ENCODE results near the gene TFCP2.

The TFCP2 gene

GRCh38 chr12:51199366-51199945, 26.5 kb upstream of the TFCP2 start:
- H4K8ac ChIP-seq (ENCODE audit: low read depth, low read length), result no peak overlapping the region
- no peaks in the 10 kb centered on the region for H3K36me3 ChIP-seq (ENCODE audit: control insufficient read depth, insufficient read depth, low read length)
- H3K27me3 ChIP-seq (ENCODE audit: insufficient read depth, low read length, poor library complexity), result no peaks in the 10 kb centered on the region
- H3K4me3 ChIP-seq (ENCODE audit: low read length), result no peak overlapping the region
- no peak overlapping the region for H3K27ac ChIP-seq (ENCODE audit: low read depth, low read length)
- no peak overlapping the region for H2AK5ac ChIP-seq (ENCODE audit: low read length)
- H2BK120ac ChIP-seq (ENCODE audit: low read depth, low read length), result no peak overlapping the region
- no peak overlapping the region for H2BK5ac ChIP-seq (ENCODE audit: low read length)
- no peak overlapping the region for H3K9ac ChIP-seq (ENCODE audit: low read length)
- H3K79me2 ChIP-seq (ENCODE audit: control insufficient read depth, insufficient read depth, low read length), result no peaks in the 10 kb centered on the region
- H3K4me1 ChIP-seq (ENCODE audit: control insufficient read depth, low read depth, low read length), result no peaks in the 10 kb centered on the region
- no peak overlapping the region for H3K56ac ChIP-seq (ENCODE audit: low read length)
- H3K4ac ChIP-seq (ENCODE audit: low read depth, low read length), result no peak overlapping the region
- no peaks in the 10 kb centered on the region for H3K79me1 ChIP-seq (ENCODE audit: low read length)
- no peak overlapping the region for H3K18ac ChIP-seq (ENCODE audit: low read length)
- no peak overlapping the region for H2BK15ac ChIP-seq (replicated peaks; ENCODE audit: low read depth)
- no peak overlapping the region for H4K5ac ChIP-seq (ENCODE audit: low read length)
- no peak overlapping the region for H3K4me2 ChIP-seq (ENCODE audit: low read length)
- WGBS (ENCODE audit: extremely low coverage, insufficient coverage, low lambda C conversion rate), result no CpG with 5 or more reads among the region's 10 CpGs
- no peak overlapping the region for H3K23ac ChIP-seq (ENCODE audit: low read length)
- no peak for DNase-seq

GRCh38 chr12:51198568-51199365, 25.8 kb upstream of the TFCP2 start:
- no peaks in the 10 kb centered on the region for H3K79me2 ChIP-seq (ENCODE audit: control insufficient read depth, insufficient read depth, low read length)
- no peak overlapping the region for H3K4me2 ChIP-seq (ENCODE audit: low read length)
- WGBS (ENCODE audit: extremely low coverage, insufficient coverage, low lambda C conversion rate), result no CpG with 5 or more reads among the region's 16 CpGs
- no peak for DNase-seq
- H2BK15ac ChIP-seq (replicated peaks; ENCODE audit: low read depth), result no peak overlapping the region
- H3K56ac ChIP-seq (ENCODE audit: low read length), result no peak overlapping the region
- H3K9ac ChIP-seq (ENCODE audit: low read length), result no peak overlapping the region
- no peaks in the 10 kb centered on the region for H3K27me3 ChIP-seq (ENCODE audit: insufficient read depth, low read length, poor library complexity)
- H2BK120ac ChIP-seq (ENCODE audit: low read depth, low read length), result no peak overlapping the region
- H2BK5ac ChIP-seq (ENCODE audit: low read length), result no peak overlapping the region
- H3K18ac ChIP-seq (ENCODE audit: low read length), result no peak overlapping the region
- H3K23ac ChIP-seq (ENCODE audit: low read length), result no peak overlapping the region
- no peaks in the 10 kb centered on the region for H3K4me1 ChIP-seq (ENCODE audit: control insufficient read depth, low read depth, low read length)
- no peak overlapping the region for H3K27ac ChIP-seq (ENCODE audit: low read depth, low read length)
- no peak overlapping the region for H4K5ac ChIP-seq (ENCODE audit: low read length)
- H3K4ac ChIP-seq (ENCODE audit: low read depth, low read length), result no peak overlapping the region
- H3K79me1 ChIP-seq (ENCODE audit: low read length), result no peaks in the 10 kb centered on the region
- H3K4me3 ChIP-seq (ENCODE audit: low read length), result no peak overlapping the region
- H3K36me3 ChIP-seq (ENCODE audit: control insufficient read depth, insufficient read depth, low read length), result no peaks in the 10 kb centered on the region
- no peak overlapping the region for H2AK5ac ChIP-seq (ENCODE audit: low read length)
- H4K8ac ChIP-seq (ENCODE audit: low read depth, low read length), result no peak overlapping the region

GRCh38 chr12:51197736-51198567, 25.0 kb upstream of the TFCP2 start:
- Histone ChIP-seq H3K4ac (ENCODE audit: low read depth, low read length) (no peak overlapping the region), H2BK5ac (ENCODE audit: low read length) (no peak overlapping the region), H3K36me3 (ENCODE audit: control insufficient read depth, insufficient read depth, low read length) (no peaks in the 10 kb centered on the region), H3K4me3 (ENCODE audit: low read length) (no peak overlapping the region), H2BK15ac (replicated peaks; ENCODE audit: low read depth) (no peak overlapping the region), H3K4me1 (ENCODE audit: control insufficient read depth, low read depth, low read length) (no peaks in the 10 kb centered on the region), H3K27ac (ENCODE audit: low read depth, low read length) (no peak overlapping the region), H3K23ac (ENCODE audit: low read length) (no peak overlapping the region), H3K9ac (ENCODE audit: low read length) (no peak overlapping the region), H3K79me2 (ENCODE audit: control insufficient read depth, insufficient read depth, low read length) (no peaks in the 10 kb centered on the region), H3K4me2 (ENCODE audit: low read length) (no peak overlapping the region), H2BK120ac (ENCODE audit: low read depth, low read length) (no peak overlapping the region), H4K8ac (ENCODE audit: low read depth, low read length) (no peak overlapping the region), H4K5ac (ENCODE audit: low read length) (no peak overlapping the region), H2AK5ac (ENCODE audit: low read length) (no peak overlapping the region), H3K27me3 (ENCODE audit: insufficient read depth, low read length, poor library complexity) (no peaks in the 10 kb centered on the region), H3K56ac (ENCODE audit: low read length) (no peak overlapping the region), H3K79me1 (ENCODE audit: low read length) (no peaks in the 10 kb centered on the region), H3K18ac (ENCODE audit: low read length) (no peak overlapping the region)
- DNase-seq, result no peak
- no CpG with 5 or more reads among the region's 38 CpGs for WGBS (ENCODE audit: extremely low coverage, insufficient coverage, low lambda C conversion rate)

GRCh38 chr12:51196547-51196946, 23.6 kb upstream of the TFCP2 start:
- H3K4me2 ChIP-seq (ENCODE audit: low read length), result no peak overlapping the region
- H3K79me2 ChIP-seq (ENCODE audit: control insufficient read depth, insufficient read depth, low read length), result no peaks in the 10 kb centered on the region
- H4K8ac ChIP-seq (ENCODE audit: low read depth, low read length), result no peak overlapping the region
- peak overlapping the region; percentile 24 for H3K23ac ChIP-seq (ENCODE audit: low read length)
- H2BK15ac ChIP-seq (replicated peaks; ENCODE audit: low read depth), result no peak overlapping the region
- H3K27ac ChIP-seq (ENCODE audit: low read depth, low read length), result no peak overlapping the region
- no peak overlapping the region for H4K5ac ChIP-seq (ENCODE audit: low read length)
- no peak overlapping the region for H3K56ac ChIP-seq (ENCODE audit: low read length)
- H3K36me3 ChIP-seq (ENCODE audit: control insufficient read depth, insufficient read depth, low read length), result no peaks in the 10 kb centered on the region
- H3K18ac ChIP-seq (ENCODE audit: low read length), result no peak overlapping the region
- H3K9ac ChIP-seq (ENCODE audit: low read length), result no peak overlapping the region
- no peaks in the 10 kb centered on the region for H3K27me3 ChIP-seq (ENCODE audit: insufficient read depth, low read length, poor library complexity)
- WGBS (ENCODE audit: extremely low coverage, insufficient coverage, low lambda C conversion rate), result no CpG with 5 or more reads among the region's 9 CpGs
- DNase-seq, result no peak
- H3K4ac ChIP-seq (ENCODE audit: low read depth, low read length), result no peak overlapping the region
- H3K4me1 ChIP-seq (ENCODE audit: control insufficient read depth, low read depth, low read length), result no peaks in the 10 kb centered on the region
- no peak overlapping the region for H3K4me3 ChIP-seq (ENCODE audit: low read length)
- no peaks in the 10 kb centered on the region for H3K79me1 ChIP-seq (ENCODE audit: low read length)
- H2BK120ac ChIP-seq (ENCODE audit: low read depth, low read length), result no peak overlapping the region
- no peak overlapping the region for H2BK5ac ChIP-seq (ENCODE audit: low read length)
- H2AK5ac ChIP-seq (ENCODE audit: low read length), result no peak overlapping the region

- H3K56ac ChIP-seq (ENCODE audit: low read length), result no peak overlapping the region
Observed at GRCh38 chr12:51195841-51196240, 22.9 kb upstream of the TFCP2 start.

More at GRCh38 chr12:51195841-51196240, 22.9 kb upstream of the TFCP2 start:
- WGBS (ENCODE audit: extremely low coverage, insufficient coverage, low lambda C conversion rate), result no CpG with 5 or more reads among the region's 7 CpGs
- Histone ChIP-seq H4K5ac (ENCODE audit: low read length) (no peak overlapping the region), H3K9ac (ENCODE audit: low read length) (no peak overlapping the region), H3K4me3 (ENCODE audit: low read length) (no peak overlapping the region), H3K36me3 (ENCODE audit: control insufficient read depth, insufficient read depth, low read length) (no peaks in the 10 kb centered on the region), H2AK5ac (ENCODE audit: low read length) (no peak overlapping the region), H3K27ac (ENCODE audit: low read depth, low read length) (no peak overlapping the region), H2BK15ac (replicated peaks; ENCODE audit: low read depth) (no peak overlapping the region), H2BK5ac (ENCODE audit: low read length) (no peak overlapping the region), H3K4me1 (ENCODE audit: control insufficient read depth, low read depth, low read length) (no peaks in the 10 kb centered on the region), H3K18ac (ENCODE audit: low read length) (no peak overlapping the region), H3K4me2 (ENCODE audit: low read length) (no peak overlapping the region), H3K79me2 (ENCODE audit: control insufficient read depth, insufficient read depth, low read length) (no peaks in the 10 kb centered on the region), H3K23ac (ENCODE audit: low read length) (no peak overlapping the region), H3K4ac (ENCODE audit: low read depth, low read length) (no peak overlapping the region), H2BK120ac (ENCODE audit: low read depth, low read length) (no peak overlapping the region), H3K79me1 (ENCODE audit: low read length) (no peaks in the 10 kb centered on the region), H4K8ac (ENCODE audit: low read depth, low read length) (no peak overlapping the region), H3K27me3 (ENCODE audit: insufficient read depth, low read length, poor library complexity) (no peaks in the 10 kb centered on the region)
- no peak for DNase-seq
